Heart right ventricle (tissue), 16 donors: ENCODE data around the gene NSD1. TPM values are rescaled to one million over a fixed set of nuclear protein-coding genes. Genes with fewer than 3 reads are reported as not detected.

ENCODE experiments used
- ATAC-seq, 8 donors: fragments of 200-7000 bp; cut with Tn5 transposase; one replicate each; pipeline ENCODE4 v1.9.1; 2020; ENCODE audit warnings: mild to moderate bottlenecking in 8 of 8, moderate library complexity in 8 of 8, moderate number of reproducible peaks in 1 of 8
- DNase-seq, 2 donors: peaks; one replicate each; pipeline ENCODE4 v3.0.0-alpha.2; 2020
- H3K27ac ChIP-seq, 10 donors: fragments of 200-600 bp; sonication (generic) in 2 of 10; one replicate each; pipeline versions ENCODE4 v1.5.0 to v1.8.0; 2020 to 2022; ENCODE audit warnings: mild to moderate bottlenecking in 3 of 10
- H3K27me3 ChIP-seq, 7 donors: fragments of 200-600 bp; one replicate each; pipeline ENCODE4 v1.8.0; 2021 to 2022; ENCODE audit warnings: mild to moderate bottlenecking in 2 of 7
- H3K36me3 ChIP-seq, 9 donors: fragments of 200-600 bp; sonication (generic) in 1 of 9; one replicate each; pipeline versions ENCODE4 v1.5.0 to v1.8.0; 2020 to 2022; ENCODE audit warnings: mild to moderate bottlenecking in 2 of 9
- H3K4me1 ChIP-seq, 9 donors: fragments of 200-600 bp; sonication (generic) in 1 of 9; one replicate each; pipeline versions ENCODE4 v1.5.0 to v1.8.0; 2020 to 2022; ENCODE audit warnings: mild to moderate bottlenecking in 4 of 9
- H3K4me3 ChIP-seq, 10 donors: fragments of 200-600 bp; sonication (generic) in 2 of 10; one replicate each; pipeline versions ENCODE4 v1.5.0 to v1.8.0; 2020 to 2022; ENCODE audit warnings: mild to moderate bottlenecking in 7 of 10, moderate library complexity in 2 of 10
- H3K9me3 ChIP-seq, 11 donors: fragments of 200-600 bp in 10 of 11; sonication (generic) in 2 of 11; one replicate each; pipeline versions ENCODE4 v1.5.0 to v1.8.0; 2013 to 2022; ENCODE audit warnings: mild to moderate bottlenecking in 2 of 11, control low read depth in 1 of 11, moderate library complexity in 1 of 11
- CTCF ChIP-seq, 9 donors: fragments of 200-600 bp; sonication (generic) in 2 of 9; IDR thresholded peaks; one replicate each; pipeline versions ENCODE4 v1.5.0 to v1.8.0; 2021 to 2022; ENCODE audit warnings: antibody characterized with exemption in 9 of 9, mild to moderate bottlenecking in 5 of 9, moderate library complexity in 1 of 9
- WGBS, 2 donors: extraction: QIAGEN DNeasy Blood & Tissue Kit; methylation state at CpG; one replicate each; pipeline ENCODE4 v1.1.7; 2013; ENCODE audit warnings: inconsistent platforms in 1 of 2; 5-methylcytosine and 5-hydroxymethylcytosine counted together
- intact Hi-C, 10 donors: fragments of 100-400 bp; cut with DNase I; formaldehyde crosslinking; loops; one replicate each; pipeline versions ENCODE4 v1.11.1 to v1.14.2; 2022
- polyA plus RNA-seq, 2 donors: library from polyadenylated mRNA; stranded (reverse); fragments of 200-250 nt; gene quantifications; one replicate each; pipeline ENCODE4 v1.2.3, GENCODE V29; 2013
- total RNA-seq, 10 donors: library from RNA; stranded (reverse); fragmentation: NEBNext Ultra II Directional in 3 of 10; extraction: Animal tissue kit (Norgen Biotek cat#: 25700) in 3 of 10; gene quantifications; one replicate each; pipeline versions ENCODE4 v1.2.1 to v1.2.4, GENCODE V29; 2021 to 2023
- donor health status: Arrhythmogenic right ventricular cardiomyopathy.
- donor health status: ischemic (EF 13 %, LVEDD 7.1; RV severe dilation, severe dysfunction).
- donor health status: healthy with polysubstance abuse.
- donor health status: DM: no; HTN: yes; CAD: no.
- donor health status: DM: no; HTN: no; CAD: no.
- donor health status: ischemic (EF 25% LVEDD 6.9; RV normal size, moderate dysfunction).
- donor health status: ischemic (EF 25% LVEDD 5.7; RV mildly dilated, moderate dysfunction).
- donor health status: healthy.
- donor health status: DM: yes; HTN: yes; CAD: no.
- donor health status: Ischemic cardiomyopathy.
- donor health status: ischemic (EF 35%, LVEDD 5.7; RV mildly dilated, moderate dysfunction).
- donor health status: nonischemic (EF 11% LVEDD 7.7; RV severe dilation, severe dysfunction).
- donor health status: DM: yes; HTN: yes; CAD: no.
- donor health status: PGD.
- donor health status: ischemic (EF 29% LVEDD 5.4; RV normal size, mild dysfunction).
- donor health status: nonischemic (EF 23%, LVEDD 6.1; RV moderate dilation, normal function).

Gene NSD1
- total and polyA plus RNA-seq, 12 donors = 5.6 to 62.9 (median 47.1) TPM

GRCh38 chr5:177327539-177328522 is 194.3 kb downstream of the NSD1 start:
- no peaks in the 10 kb centered on the region for H3K9me3 ChIP-seq
- H3K36me3 ChIP-seq = peaks cover 0 to 43% (median under 1%) of the 10 kb centered on the region in 9 donors
- H3K27ac ChIP-seq = peak overlapping the region in 9 of 10 donors; percentile 38 to 74 (median 62)
- H3K4me3 ChIP-seq = no peak overlapping the region
- DNase-seq = peak in 1 of 2 donors; percentile 62
- intact Hi-C loops = loop anchor here in 2 of 10 donors (5.0 to 10.0 kb wide), 2 partner anchors 44 to 47 kb away; no protein-coding TSS in a partner anchor
- peaks cover 0 to 16% (median 11%) of the 10 kb centered on the region in 9 donors for H3K4me1 ChIP-seq
- 65 to 67% methylated on average over 28 of the region's 28 CpGs for WGBS, 2 donors
- peak; percentile 72 to 96 (median 89) for ATAC-seq
- no peak for TF ChIP-seq CTCF (IDR thresholded peaks at IDR 0.05)
- no peaks in the 10 kb centered on the region for H3K27me3 ChIP-seq

GRCh38 chr5:177328545-177329231 is 195.1 kb downstream of the NSD1 start:
- Histone ChIP-seq H3K9me3 (no peaks in the 10 kb centered on the region), H3K27ac (peak overlapping the region in 6 of 10 donors; percentile 40 to 71 (median 65)), H3K4me3 (no peak overlapping the region), H3K27me3 (no peaks in the 10 kb centered on the region), H3K36me3 (peaks cover 0 to 50% (median 9%) of the 10 kb centered on the region in 9 donors), H3K4me1 (peaks cover 0 to 16% (median 11%) of the 10 kb centered on the region in 9 donors)
- WGBS, 2 donors = 90 to 95% methylated on average over 19 of the region's 19 CpGs
- DNase-seq (no peak), ATAC-seq (no peak)
- TF ChIP-seq CTCF (IDR thresholded peaks at IDR 0.05) = no peak
- intact Hi-C loops = loop anchor here in 2 of 10 donors (5.0 to 10.0 kb wide), 2 partner anchors 44 to 46 kb away; no protein-coding TSS in a partner anchor

DNA sequence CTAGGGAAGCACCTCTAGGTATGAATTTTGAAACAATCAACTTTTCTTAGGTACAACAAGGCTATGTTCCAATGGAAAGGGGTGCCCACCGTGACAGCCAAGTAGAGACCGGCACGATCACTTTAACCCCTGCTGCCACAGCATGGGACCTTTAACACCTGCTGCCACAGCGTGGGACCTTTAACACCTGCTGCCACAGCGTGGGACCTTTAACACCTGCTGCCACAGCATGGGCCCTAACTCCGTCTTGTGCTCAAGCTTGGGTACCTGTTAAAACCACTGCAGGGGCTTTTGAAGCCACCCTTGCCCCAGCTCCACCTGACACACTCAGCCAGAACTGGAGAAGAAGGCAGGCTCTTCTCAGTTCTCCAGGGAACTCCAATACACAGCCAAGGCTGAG is 196.3 kb downstream of the NSD1 start:
- H3K4me3 ChIP-seq = no peak overlapping the region
- TF ChIP-seq CTCF (IDR thresholded peaks at IDR 0.05) = no peak
- DNase-seq (no peak), ATAC-seq (no peak)
- no peak overlapping the region for H3K27ac ChIP-seq
- intact Hi-C loops = loop anchor here in 2 of 10 donors (5.0 to 10.0 kb wide), 2 partner anchors 42 to 45 kb away; no protein-coding TSS in a partner anchor
- no peaks in the 10 kb centered on the region for H3K9me3 ChIP-seq
- WGBS, 2 donors = 86 to 91% methylated on average over 6 of the region's 6 CpGs
- peaks cover 0 to 62% (median 18%) of the 10 kb centered on the region in 9 donors for H3K36me3 ChIP-seq
- no peaks in the 10 kb centered on the region for H3K27me3 ChIP-seq
- peaks cover 0 to 26% (median 15%) of the 10 kb centered on the region in 9 donors for H3K4me1 ChIP-seq
